HG03457 (cell line): Measurements from ENCODE around the gene SLC19A1.

Source experiments
- ATAC-seq: cut with Tn5 transposase; IDR thresholded peaks from one replicate; pipeline ENCODE4 v1.9.1; 2021; ENCODE audit warnings: moderate number of reproducible peaks; ENCODE audit not compliant: unreplicated experiment

The SLC19A1 gene

GRCh38 chr21:45470087-45470515, 72.1 kb downstream of the SLC19A1 start:
- ATAC-seq, result no peak

- no peak for ATAC-seq
These were observed 72.8 kb downstream of the SLC19A1 start for GRCh38 chr21:45469273-45470086.

- no peak for ATAC-seq
These were observed 73.3 kb downstream of the SLC19A1 start for GRCh38 chr21:45468971-45469272.

GRCh38 chr21:45468051-45468970, 73.9 kb downstream of the SLC19A1 start:
- ATAC-seq, result no peak

- no peak for ATAC-seq
These were observed 74.9 kb downstream of the SLC19A1 start for GRCh38 chr21:45467221-45467779.

- ATAC-seq, result no peak
These were observed 75.7 kb downstream of the SLC19A1 start for GRCh38 chr21:45466330-45467220.

GRCh38 chr21:45465611-45466329, 76.5 kb downstream of the SLC19A1 start:
- ATAC-seq, result no peak

GRCh38 chr21:45465105-45465504, 77.1 kb downstream of the SLC19A1 start:
- no peak for ATAC-seq

GRCh38 chr21:45464309-45464708, 77.9 kb downstream of the SLC19A1 start:
- no peak for ATAC-seq

GRCh38 chr21:45463871-45464270, 78.4 kb downstream of the SLC19A1 start:
- no peak for ATAC-seq

GRCh38 chr21:45461806-45462341, 80.4 kb downstream of the SLC19A1 start:
- ATAC-seq, result no peak

GRCh38 chr21:45461369-45461750, 80.9 kb downstream of the SLC19A1 start:
- no peak for ATAC-seq

GRCh38 chr21:45460611-45461368, 81.5 kb downstream of the SLC19A1 start:
- no peak for ATAC-seq

- ATAC-seq, result no peak
These were observed 82.2 kb downstream of the SLC19A1 start for GRCh38 chr21:45460011-45460565.

- no peak for ATAC-seq
These were observed 82.8 kb downstream of the SLC19A1 start for GRCh38 chr21:45459171-45460010.

GRCh38 chr21:45458281-45459170, 83.7 kb downstream of the SLC19A1 start:
- ATAC-seq, result no peak

- ATAC-seq, result no peak
These were observed 84.4 kb downstream of the SLC19A1 start for GRCh38 chr21:45457832-45458172.
